Measurements from ENCODE around the gene SPR. TPM values are rescaled to one million over a fixed set of nuclear protein-coding genes. Genes with fewer than 3 reads are reported as not detected.

The SPR gene
- total and polyA plus RNA-seq, 9 of the 15 experiments (the other 6 are each of a cell fraction or from before 2014, with no cell fraction given): 7.7 to 38.3 (median 26.3) TPM

DNA sequence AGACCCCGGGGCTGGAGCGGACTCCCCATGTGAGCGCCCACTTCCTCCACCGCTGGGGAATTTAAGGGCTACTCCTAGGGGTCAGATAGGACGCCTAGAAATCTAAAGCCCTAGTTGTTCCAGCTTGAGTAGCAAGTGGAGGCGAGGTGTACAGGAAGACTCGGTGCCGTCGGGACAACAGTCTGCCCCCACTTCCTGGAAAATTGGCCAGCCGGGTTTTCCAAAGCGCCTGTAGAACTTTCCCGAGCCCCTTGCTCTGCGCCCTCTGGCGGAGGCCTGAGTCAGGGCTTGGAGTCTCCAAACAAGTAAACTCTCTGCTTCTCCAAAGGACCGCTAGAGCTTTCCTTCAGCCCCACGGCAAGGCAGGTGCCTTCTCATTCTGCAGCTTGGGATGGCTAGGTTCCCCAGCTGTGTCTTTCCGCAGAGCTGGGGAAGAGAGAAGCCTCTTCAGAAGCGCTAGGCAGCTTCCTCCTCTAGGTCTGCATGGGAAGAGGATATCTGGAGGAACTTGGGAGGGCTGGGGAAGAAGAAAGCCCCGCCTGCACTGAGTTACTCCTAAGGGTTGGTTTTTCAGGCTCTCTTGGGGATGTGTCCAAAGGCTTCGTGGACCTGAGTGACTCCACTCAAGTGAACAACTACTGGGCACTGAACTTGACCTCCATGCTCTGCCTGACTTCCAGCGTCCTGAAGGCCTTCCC is 681 bp downstream of the SPR start (continued):
- no peak for TF ChIP-seq POLR3G (IDR thresholded peaks at IDR 0.05; ENCODE audit: extremely low read depth, insufficient read length, insufficient replicate concordance)
- 0 out of 2 replicates have a peak, but pooled peaks have one; percentile 50 for TF ChIP-seq DIDO1 (tag; IDR thresholded peaks at IDR 0.05; ENCODE audit: low read depth)
- TF ChIP-seq ZNF232 (CRISPR knock-in tag; IDR thresholded peaks at IDR 0.05): no peak
- TF ChIP-seq, protein P1, sequence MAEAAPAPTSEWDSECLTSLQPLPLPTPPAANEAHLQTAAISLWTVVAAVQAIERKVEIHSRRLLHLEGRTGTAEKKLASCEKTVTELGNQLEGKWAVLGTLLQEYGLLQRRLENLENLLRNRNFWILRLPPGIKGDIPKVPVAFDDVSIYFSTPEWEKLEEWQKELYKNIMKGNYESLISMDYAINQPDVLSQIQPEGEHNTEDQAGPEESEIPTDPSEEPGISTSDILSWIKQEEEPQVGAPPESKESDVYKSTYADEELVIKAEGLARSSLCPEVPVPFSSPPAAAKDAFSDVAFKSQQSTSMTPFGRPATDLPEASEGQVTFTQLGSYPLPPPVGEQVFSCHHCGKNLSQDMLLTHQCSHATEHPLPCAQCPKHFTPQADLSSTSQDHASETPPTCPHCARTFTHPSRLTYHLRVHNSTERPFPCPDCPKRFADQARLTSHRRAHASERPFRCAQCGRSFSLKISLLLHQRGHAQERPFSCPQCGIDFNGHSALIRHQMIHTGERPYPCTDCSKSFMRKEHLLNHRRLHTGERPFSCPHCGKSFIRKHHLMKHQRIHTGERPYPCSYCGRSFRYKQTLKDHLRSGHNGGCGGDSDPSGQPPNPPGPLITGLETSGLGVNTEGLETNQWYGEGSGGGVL (CRISPR knock-in tag; IDR thresholded peaks at IDR 0.05): no peak
- TF ChIP-seq, protein P2, sequence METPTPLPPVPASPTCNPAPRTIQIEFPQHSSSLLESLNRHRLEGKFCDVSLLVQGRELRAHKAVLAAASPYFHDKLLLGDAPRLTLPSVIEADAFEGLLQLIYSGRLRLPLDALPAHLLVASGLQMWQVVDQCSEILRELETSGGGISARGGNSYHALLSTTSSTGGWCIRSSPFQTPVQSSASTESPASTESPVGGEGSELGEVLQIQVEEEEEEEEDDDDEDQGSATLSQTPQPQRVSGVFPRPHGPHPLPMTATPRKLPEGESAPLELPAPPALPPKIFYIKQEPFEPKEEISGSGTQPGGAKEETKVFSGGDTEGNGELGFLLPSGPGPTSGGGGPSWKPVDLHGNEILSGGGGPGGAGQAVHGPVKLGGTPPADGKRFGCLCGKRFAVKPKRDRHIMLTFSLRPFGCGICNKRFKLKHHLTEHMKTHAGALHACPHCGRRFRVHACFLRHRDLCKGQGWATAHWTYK (CRISPR knock-in tag; IDR thresholded peaks at IDR 0.05): no peak
- TF ChIP-seq TAF1 (IDR thresholded peaks at IDR 0.05; ENCODE audit: control insufficient read depth, extremely low read depth, insufficient read depth, low read length, severe bottlenecking): no peak
- TF ChIP-seq SRSF7 (optimal IDR thresholded peaks at IDR 0.05; ENCODE audit: low read depth, low read length): no peak
- TF ChIP-seq, protein P3, sequence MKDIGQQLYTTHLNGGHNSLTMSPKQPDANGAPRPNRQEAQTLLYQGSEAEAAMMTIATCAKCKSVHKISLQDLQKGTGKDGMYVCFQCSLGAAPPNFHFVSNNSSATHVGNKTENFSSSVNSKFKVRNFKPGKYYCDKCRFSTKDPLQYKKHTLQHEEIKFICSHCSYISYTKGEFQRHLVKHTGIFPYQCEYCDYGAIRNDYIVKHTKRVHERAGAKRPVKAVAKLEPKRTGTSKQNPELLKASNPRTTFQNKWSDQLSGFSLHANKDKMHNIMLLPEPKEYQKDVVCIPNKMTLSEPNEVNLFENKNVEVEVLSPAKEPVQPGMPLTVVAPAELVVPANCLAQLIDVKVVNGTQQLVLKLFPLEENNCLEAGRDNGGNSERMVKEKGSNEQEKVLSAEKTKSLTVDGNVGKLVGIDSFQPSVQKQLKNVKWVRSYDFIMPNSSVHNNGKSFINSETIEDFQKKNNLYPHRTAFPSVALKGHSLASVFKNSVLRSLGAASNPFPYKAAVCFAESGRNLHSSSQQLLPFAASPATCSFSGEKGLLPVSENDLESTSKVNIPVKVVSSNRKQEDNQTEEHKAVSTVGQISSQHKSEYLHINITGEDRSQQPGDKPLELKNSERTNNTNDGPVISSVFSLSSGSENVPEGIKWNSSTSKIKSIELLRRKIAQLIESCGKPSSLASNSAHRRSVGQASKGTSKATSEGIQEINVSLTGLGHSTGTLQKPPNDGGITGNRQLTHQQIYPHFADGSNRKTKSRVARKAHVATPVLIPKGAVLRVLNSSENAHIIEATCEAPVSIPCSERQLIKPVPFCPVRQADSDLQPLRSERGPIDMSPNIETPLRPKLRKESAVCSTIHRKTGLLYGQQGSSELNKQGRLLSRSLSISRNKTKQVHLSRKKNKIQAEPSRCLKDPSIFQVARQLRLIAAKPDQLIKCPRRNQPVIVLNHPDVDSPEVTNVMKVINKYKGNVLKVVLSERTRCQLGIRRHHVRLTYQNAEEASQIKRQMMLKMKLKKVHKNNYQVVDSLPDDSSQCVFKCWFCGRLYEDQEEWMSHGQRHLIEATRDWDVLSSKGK (CRISPR knock-in tag; IDR thresholded peaks at IDR 0.05): no peak
- TF ChIP-seq, protein P4, sequence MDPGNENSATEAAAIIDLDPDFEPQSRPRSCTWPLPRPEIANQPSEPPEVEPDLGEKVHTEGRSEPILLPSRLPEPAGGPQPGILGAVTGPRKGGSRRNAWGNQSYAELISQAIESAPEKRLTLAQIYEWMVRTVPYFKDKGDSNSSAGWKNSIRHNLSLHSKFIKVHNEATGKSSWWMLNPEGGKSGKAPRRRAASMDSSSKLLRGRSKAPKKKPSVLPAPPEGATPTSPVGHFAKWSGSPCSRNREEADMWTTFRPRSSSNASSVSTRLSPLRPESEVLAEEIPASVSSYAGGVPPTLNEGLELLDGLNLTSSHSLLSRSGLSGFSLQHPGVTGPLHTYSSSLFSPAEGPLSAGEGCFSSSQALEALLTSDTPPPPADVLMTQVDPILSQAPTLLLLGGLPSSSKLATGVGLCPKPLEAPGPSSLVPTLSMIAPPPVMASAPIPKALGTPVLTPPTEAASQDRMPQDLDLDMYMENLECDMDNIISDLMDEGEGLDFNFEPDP (CRISPR knock-in tag; IDR thresholded peaks at IDR 0.05): no peak
- TF ChIP-seq, protein P5, sequence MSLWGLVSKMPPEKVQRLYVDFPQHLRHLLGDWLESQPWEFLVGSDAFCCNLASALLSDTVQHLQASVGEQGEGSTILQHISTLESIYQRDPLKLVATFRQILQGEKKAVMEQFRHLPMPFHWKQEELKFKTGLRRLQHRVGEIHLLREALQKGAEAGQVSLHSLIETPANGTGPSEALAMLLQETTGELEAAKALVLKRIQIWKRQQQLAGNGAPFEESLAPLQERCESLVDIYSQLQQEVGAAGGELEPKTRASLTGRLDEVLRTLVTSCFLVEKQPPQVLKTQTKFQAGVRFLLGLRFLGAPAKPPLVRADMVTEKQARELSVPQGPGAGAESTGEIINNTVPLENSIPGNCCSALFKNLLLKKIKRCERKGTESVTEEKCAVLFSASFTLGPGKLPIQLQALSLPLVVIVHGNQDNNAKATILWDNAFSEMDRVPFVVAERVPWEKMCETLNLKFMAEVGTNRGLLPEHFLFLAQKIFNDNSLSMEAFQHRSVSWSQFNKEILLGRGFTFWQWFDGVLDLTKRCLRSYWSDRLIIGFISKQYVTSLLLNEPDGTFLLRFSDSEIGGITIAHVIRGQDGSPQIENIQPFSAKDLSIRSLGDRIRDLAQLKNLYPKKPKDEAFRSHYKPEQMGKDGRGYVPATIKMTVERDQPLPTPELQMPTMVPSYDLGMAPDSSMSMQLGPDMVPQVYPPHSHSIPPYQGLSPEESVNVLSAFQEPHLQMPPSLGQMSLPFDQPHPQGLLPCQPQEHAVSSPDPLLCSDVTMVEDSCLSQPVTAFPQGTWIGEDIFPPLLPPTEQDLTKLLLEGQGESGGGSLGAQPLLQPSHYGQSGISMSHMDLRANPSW (CRISPR knock-in tag; IDR thresholded peaks at IDR 0.05): no peak
- no peak for TF ChIP-seq NR4A1 (CRISPR knock-in tag; IDR thresholded peaks at IDR 0.05)
- no peak for TF ChIP-seq NR4A1 (tag; IDR thresholded peaks at IDR 0.05)
- no peak for TF ChIP-seq ZNF644 (tag; IDR thresholded peaks at IDR 0.05; ENCODE audit: low read depth)
- no peak for TF ChIP-seq POLR2A (conservative IDR thresholded peaks at IDR 0.05)
- TF ChIP-seq TBL1XR1 (IDR thresholded peaks at IDR 0.05; ENCODE audit: low read length in 2 of 2): no peak
- TF ChIP-seq ZNF766 (CRISPR knock-in tag; conservative IDR thresholded peaks at IDR 0.05): no peak
- no peak for TF ChIP-seq RUNX1 (IDR thresholded peaks at IDR 0.05; ENCODE audit: low read depth)

Data from K562 (cell line).